Measurements from ENCODE around the gene ADTRP. TPM values are rescaled to one million over a fixed set of nuclear protein-coding genes. Genes with fewer than 3 reads are reported as not detected.

Gene ADTRP
- total and polyA plus RNA-seq, 10 of the 15 experiments (the other 5 are each of a cell fraction or from before 2014, with no cell fraction given): 0.10 to 2.6 (median 2.1) TPM

DNA sequence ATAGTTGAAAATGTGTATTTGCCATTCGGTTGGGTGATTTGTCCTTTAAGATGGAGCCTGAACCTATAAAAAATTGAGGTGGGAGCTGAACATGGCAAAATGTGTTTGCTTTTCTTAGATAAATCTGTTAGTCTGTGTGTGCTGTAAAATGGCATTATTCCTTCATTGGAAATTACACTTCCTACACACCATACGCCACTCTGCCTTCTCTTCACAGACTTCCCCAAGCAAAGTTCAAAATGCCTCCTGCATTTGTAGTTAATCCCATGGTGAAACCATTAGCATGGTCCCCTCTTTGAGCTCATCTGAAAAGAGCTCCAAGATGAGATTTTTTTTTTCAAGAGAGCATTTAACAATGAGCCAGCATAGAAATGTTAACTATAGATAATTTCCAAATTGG, 567 bp downstream of the ADTRP start:
- SMC1A ChIA-PET (ENCODE audit: uncharacterized antibody, unreplicated experiment): interaction anchor here (0.8 to 2.8 kb wide), 11 partner anchors 9 to 65 kb away, joined by 3 to 12 read pairs (median 4); no protein-coding TSS in a partner anchor
- whole genome bisulfite sequencing (ENCODE audit: insufficient coverage, insufficient replicate concordance, low lambda C conversion rate, missing lambda C conversion rate): 97% methylated on average over 2 of the region's 2 CpGs
- CTCF ChIA-PET: interaction anchor here (0.6 to 0.9 kb wide), 2 partner anchors 25 to 45 kb away, joined by 3 read pairs; no protein-coding TSS in a partner anchor

More for the DNA sequence above, 567 bp downstream of the ADTRP start:
- H4K20me1 ChIP-seq (ENCODE audit: control insufficient read depth, insufficient read depth): no peaks in the 10 kb centered on the region
- H2AFZ ChIP-seq (ENCODE audit: control insufficient read depth, low read depth, low read length): no peak overlapping the region
- in situ Hi-C loops (cut with MboI) (no loop called here), intact Hi-C loops (cut with micrococcal nuclease; ENCODE audit: unreplicated experiment) (no loop called here)
- no peak overlapping the region for H3K4me3 ChIP-seq
- H3K4me2 ChIP-seq (ENCODE audit: control insufficient read depth, insufficient read depth): no peak overlapping the region
- TF ChIP-seq PML (IDR thresholded peaks at IDR 0.05; ENCODE audit: low read length): no peak
- TF ChIP-seq, protein P1, sequence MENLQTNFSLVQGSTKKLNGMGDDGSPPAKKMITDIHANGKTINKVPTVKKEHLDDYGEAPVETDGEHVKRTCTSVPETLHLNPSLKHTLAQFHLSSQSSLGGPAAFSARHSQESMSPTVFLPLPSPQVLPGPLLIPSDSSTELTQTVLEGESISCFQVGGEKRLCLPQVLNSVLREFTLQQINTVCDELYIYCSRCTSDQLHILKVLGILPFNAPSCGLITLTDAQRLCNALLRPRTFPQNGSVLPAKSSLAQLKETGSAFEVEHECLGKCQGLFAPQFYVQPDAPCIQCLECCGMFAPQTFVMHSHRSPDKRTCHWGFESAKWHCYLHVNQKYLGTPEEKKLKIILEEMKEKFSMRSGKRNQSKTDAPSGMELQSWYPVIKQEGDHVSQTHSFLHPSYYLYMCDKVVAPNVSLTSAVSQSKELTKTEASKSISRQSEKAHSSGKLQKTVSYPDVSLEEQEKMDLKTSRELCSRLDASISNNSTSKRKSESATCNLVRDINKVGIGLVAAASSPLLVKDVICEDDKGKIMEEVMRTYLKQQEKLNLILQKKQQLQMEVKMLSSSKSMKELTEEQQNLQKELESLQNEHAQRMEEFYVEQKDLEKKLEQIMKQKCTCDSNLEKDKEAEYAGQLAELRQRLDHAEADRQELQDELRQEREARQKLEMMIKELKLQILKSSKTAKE (IDR thresholded peaks at IDR 0.05; ENCODE audit: low read depth, poor library complexity, severe bottlenecking): no peak
- H3K79me2 ChIP-seq (ENCODE audit: control insufficient read depth, insufficient read depth, low read length): no peaks in the 10 kb centered on the region
- POLR2A ChIA-PET: interaction anchor here (1.0 to 1.5 kb wide), 2 partner anchors 14 to 65 kb away, joined by 3 to 4 read pairs; no protein-coding TSS in a partner anchor
- no peak for FAIRE-seq
- RAD21 ChIA-PET (ENCODE audit: unreplicated experiment): interaction anchor here (1.2 kb wide), 2 partner anchors 10 to 17 kb away, joined by 3 to 4 read pairs; no protein-coding TSS in a partner anchor
- H3K36me3 ChIP-seq (ENCODE audit: control insufficient read depth in 2 of 2, insufficient read depth in 2 of 2, low read length in 1 of 2): no peaks in the 10 kb centered on the region
- H3K27me3 ChIP-seq (replicated peaks in 1 of 2; ENCODE audit: control insufficient read depth in 2 of 2, insufficient read depth in 2 of 2, low read length in 1 of 2): no peaks in the 10 kb centered on the region
- no peak overlapping the region for H3K27ac ChIP-seq (ENCODE audit: control insufficient read depth, insufficient read depth)
- ATAC-seq: no peak
- BruUV-seq (replicated peaks): no TSS peak
- H3K4me1 ChIP-seq (ENCODE audit: control insufficient read depth, insufficient read depth, low read length): no peaks in the 10 kb centered on the region
- peaks cover 2% of the 10 kb centered on the region; the same call in 2 of the 3 replicates for H3K9me3 ChIP-seq (replicated peaks; ENCODE audit: control insufficient read depth, insufficient read depth, low read length)
- no peak overlapping the region for H3K9ac ChIP-seq (ENCODE audit: control insufficient read depth, insufficient read depth, low read length)
- DNase-seq (ENCODE audit: low read depth, low spot score): no peak
